WTC11 (cell line): ENCODE measurements around the gene CCDC92.

ENCODE experiments used
- ESRRA ChIP-seq: sonication (generic); formaldehyde crosslinking; IDR thresholded peaks from 2 replicates; pipeline ENCODE4 v1.8.1; 2022; ENCODE audit warnings: mild to moderate bottlenecking, missing genetic modification reagents, borderline replicate concordance
- IRF2 ChIP-seq: sonication (generic); formaldehyde crosslinking; IDR thresholded peaks from 2 replicates; pipeline ENCODE4 v1.8.0; 2022; ENCODE audit warnings: low read depth, missing genetic modification reagents, borderline replicate concordance
- RELA ChIP-seq: sonication (generic); formaldehyde crosslinking; IDR thresholded peaks from 2 replicates; pipeline ENCODE4 v1.8.1; 2022; ENCODE audit warnings: missing genetic modification reagents, mild to moderate bottlenecking, borderline replicate concordance
- TF ChIP-seq, protein P1 (sequence below): fragments of 200-600 bp; IDR thresholded peaks from 2 replicates; pipeline ENCODE4 v1.8.0; 2022; ENCODE audit warnings: antibody characterized with exemption

DNA sequence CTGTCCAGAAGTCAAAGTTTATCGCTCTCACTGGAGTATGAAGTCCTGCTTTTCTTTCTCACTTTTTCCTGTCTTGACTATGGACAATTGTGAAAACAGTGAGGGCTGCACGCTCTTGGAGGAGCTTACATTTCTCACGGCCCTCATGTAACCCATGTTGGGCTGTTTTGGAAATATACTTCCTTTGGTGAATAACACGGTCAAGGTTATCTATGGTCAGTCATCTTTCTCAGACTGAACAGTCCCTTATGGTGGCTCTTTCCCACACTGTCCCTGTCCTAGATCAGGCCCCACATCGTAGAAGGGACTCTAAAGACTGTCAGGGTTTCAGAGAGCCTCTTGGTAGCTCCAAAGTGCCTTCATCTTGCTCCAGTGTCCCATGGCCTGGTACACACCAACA, 7.2 kb downstream of the CCDC92 start:
- TF ChIP-seq, protein P1, sequence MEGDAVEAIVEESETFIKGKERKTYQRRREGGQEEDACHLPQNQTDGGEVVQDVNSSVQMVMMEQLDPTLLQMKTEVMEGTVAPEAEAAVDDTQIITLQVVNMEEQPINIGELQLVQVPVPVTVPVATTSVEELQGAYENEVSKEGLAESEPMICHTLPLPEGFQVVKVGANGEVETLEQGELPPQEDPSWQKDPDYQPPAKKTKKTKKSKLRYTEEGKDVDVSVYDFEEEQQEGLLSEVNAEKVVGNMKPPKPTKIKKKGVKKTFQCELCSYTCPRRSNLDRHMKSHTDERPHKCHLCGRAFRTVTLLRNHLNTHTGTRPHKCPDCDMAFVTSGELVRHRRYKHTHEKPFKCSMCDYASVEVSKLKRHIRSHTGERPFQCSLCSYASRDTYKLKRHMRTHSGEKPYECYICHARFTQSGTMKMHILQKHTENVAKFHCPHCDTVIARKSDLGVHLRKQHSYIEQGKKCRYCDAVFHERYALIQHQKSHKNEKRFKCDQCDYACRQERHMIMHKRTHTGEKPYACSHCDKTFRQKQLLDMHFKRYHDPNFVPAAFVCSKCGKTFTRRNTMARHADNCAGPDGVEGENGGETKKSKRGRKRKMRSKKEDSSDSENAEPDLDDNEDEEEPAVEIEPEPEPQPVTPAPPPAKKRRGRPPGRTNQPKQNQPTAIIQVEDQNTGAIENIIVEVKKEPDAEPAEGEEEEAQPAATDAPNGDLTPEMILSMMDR = no peak
- no peak for TF ChIP-seq IRF2 (CRISPR knock-in tag)
- no peak for TF ChIP-seq ESRRA (CRISPR knock-in tag)
- TF ChIP-seq RELA (CRISPR knock-in tag) = no peak
